Mammary epithelial cell (primary cell): Measurements from ENCODE around the gene PLCXD3.

Experiments
- CTCF ChIP-seq, 2 donors: IDR thresholded peaks in 1 of 2; conservative IDR thresholded peaks in 1 of 2; 2 replicates each; pipeline ENCODE4 v1.5.1; 2011 to 2012; ENCODE audit warnings: inconsistent platforms in 2 of 2, low read length in 2 of 2, mild to moderate bottlenecking in 2 of 2, control low read depth in 1 of 2, low read depth in 1 of 2; ENCODE audit not compliant: insufficient read depth in 1 of 2; ENCODE audit errors: extremely low read depth in 1 of 2
- EZH2 ChIP-seq: IDR thresholded peaks from 2 replicates; pipeline ENCODE4 v1.6.1; 2012; ENCODE audit warnings: low read length, inconsistent platforms, borderline replicate concordance

GRCh38 chr5:41537581-41537980 lies 27.2 kb upstream of the PLCXD3 start:
- TF ChIP-seq CTCF (conservative IDR thresholded peaks at IDR 0.05 in 1 of 2, IDR thresholded peaks at IDR 0.05 in 1 of 2; ENCODE audit: extremely low read depth in 1 of 2, insufficient read depth in 1 of 2, low read depth in 1 of 2, low read length in 2 of 2), result no peak
- no peak for TF ChIP-seq EZH2
